Hippocampal formation (tissue), 2 donors: Measurements from ENCODE around the gene SEMA7A.
"Not testable (repeated sequence)": the region's sequence is repeated elsewhere in the genome, so short reads cannot be mapped to it uniquely, and the experiment has no call there.

Experiments used
- DNase-seq, 2 donors: peaks; one replicate each; lab custom pipeline; 2025; lab: John Stamatoyannopoulos, UW

The SEMA7A gene

DNA sequence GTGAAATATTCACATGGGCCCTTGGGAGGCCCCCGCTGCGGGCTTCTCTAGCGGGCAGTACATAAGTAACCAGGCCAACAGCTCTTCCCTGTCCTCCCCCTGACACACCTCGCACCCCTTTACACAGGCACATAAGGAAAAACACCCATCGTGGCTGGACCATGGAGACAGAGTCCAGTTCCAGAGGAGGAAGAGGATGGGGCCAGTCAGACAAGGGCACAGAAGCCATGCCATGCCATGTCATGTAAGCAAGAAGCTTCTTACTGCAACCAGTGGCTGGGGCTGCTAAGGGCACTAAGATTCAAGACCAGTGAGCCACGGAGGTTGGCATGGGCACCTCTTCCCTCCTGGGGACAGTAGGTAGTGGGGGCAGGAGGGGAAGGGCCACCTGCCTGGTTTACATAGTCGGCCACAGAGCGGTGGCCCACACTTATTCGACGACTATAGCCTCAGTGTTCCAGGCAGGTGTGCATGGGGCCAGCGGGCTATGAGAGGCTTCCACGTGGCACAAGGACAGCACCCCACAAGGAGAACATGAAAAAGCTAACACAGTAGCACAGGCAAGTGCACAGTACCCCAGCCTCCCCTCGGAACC, 60.6 kb downstream of the SEMA7A start:
- DNase-seq: no peak

DNA sequence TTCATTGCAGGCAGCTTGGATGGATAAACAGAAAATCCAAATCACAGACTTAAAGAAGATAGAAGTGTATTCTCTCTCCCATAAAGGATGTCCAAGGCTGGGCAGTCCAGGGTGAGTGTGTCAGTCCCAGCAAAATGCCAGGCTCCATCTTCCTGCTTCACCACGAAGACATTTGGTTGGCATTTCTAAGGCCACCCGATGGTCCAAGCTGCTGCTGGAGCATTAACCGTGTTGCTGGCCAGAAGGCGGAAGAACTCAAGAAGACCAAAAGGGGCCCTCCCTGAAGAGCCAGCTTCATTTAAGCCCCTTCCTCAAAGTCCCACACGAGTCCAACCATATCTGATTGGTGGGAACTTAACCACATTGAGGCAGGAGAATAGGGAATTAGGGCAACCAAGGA, 63.3 kb downstream of the SEMA7A start:
- DNase-seq: no peak

DNA sequence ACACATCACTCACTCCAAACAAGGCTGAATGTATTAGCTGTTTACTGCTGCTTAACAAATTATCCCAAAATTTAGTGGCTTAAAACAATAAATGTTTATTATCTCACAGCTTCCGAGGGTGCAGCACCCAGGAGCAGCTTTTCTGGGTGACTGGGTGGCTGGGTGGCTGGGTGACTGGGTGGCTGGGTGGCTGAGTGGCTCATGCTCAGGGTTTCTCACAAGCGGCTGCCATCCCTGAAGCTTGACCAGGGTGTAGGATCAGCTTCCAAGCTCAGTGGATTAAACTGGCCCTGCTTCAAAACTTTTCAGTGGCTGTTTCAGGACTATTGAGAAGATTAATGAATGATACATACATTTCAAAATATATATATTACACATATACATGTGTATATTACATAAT, 64.0 kb downstream of the SEMA7A start:
- no peak for DNase-seq

DNA sequence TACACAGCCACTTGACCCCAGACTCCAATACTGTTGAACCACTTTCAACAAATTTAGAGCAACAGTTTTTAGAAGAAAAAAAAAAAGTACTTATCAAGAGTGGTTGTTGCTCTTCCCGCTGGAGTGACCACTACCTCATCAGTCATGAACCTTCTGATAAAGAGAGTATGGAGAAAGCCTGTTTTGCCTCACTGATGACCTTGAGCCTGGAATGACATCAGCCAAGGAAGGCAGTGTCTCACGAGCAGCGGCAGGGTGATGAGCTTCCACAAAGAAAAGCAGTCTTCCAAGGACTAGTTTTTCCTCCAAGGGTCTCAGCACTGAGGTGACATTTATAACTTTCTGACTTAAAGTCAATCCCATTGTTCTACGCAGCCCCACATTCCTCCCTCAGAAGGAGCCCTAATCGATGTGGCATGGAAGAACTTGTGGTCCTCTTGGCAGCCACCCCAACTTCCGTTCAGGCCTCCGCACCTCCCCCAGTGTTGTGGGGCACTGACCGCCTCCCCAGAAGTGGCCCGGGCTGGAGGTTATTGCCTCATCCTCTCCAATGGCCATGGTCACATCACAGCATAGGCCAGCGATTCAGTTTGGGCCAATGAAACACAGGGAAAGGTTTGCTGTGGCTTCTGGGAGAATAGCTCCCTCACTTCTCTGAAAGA, 64.5 kb downstream of the SEMA7A start:
- DNase-seq: no peak

DNA sequence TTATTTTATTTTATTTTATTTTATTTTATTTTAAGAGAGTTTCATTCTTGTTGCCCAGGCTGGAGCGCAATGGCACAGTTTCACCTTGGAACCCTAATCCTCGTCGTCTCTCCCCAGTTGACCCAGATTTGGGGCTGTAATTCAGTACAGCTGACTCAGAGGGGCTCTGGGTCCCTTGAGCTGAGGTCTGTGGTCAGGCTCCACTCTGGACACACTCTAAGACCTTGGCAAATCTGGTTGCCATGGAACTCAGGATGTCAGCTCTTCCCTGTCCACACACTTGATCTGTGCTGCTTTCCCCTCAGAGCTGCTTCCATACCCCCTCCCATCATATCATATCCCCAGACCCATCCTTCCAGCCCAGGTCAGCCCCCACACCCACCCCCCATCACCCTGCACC, 65.6 kb downstream of the SEMA7A start:
- no peak for DNase-seq

DNA sequence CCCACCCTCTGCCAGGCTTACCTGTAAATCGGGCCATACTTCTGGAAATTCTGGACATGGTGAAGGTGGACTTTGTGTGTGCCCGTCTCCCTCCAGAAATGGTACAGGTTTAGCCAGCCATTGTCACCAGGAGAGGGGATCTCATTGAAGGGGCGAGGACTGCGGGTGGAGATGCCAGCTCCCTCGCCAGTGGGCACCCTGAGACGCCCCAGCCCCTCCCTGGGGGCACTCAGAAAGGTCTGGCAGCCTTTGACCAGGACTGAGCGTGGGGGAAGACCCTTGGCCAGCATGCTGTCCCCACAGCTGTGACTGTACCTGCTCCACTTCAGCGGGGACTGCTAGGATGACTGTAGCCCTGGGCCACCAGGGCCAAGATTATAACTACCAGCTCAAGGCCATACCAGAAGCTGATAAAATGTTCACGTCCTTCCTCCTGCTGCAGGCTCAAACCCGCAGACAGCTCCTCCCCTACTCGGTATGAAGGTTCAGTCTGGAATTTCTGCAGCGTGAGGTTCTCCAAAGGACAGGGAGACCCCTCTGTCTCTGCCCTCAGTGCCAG, 66.4 kb downstream of the SEMA7A start, which contains the start of gene CYP11A1:
Gene CYP11A1 (minus strand): TSS at position 351 of the 559 bp plus-strand sequence. CDS start 61 bp downstream, at position 290.
- DNase-seq: no peak

DNA sequence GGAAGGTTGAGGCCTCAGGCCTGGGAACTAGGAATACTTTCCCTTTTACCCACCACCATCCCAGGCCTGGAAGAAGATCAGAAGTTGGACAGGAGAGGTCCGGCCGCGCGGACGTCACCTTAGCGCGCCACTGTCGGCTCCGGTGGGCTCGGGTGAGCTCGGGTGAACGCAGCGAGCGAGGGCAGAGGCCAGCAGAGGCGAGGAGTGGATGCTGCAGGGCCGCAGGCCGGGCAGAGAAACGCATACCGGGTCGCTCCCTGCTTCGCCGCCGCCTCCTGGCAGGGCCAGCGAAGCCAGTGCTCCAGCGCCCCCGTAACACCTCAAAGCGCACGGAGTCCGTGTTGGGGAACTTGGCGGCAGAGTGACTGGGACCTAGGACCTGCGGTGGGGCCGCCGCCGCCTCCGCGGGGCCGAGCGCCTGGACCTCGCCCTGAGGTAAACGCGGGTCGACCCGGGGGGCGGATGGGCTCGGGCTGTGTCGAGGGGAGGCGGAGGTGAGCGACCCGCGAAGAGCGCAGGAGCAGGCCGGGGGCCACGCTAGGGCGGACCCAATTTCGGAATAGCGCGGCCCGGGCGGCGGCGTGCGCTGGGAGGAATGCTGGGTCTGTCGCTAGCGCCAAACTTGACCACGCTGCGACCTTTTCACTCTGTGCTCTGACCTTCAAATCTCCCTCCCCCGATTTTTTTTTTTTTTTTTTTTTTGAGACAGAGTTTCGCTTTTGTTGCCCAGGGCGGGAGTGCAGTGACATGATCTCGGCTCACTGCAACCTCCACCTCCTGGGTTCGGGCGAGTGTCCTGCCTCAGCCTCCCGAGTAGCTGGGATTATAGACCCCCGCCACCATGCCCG, 67.9 kb downstream of the SEMA7A start:
- no peak for DNase-seq

DNA sequence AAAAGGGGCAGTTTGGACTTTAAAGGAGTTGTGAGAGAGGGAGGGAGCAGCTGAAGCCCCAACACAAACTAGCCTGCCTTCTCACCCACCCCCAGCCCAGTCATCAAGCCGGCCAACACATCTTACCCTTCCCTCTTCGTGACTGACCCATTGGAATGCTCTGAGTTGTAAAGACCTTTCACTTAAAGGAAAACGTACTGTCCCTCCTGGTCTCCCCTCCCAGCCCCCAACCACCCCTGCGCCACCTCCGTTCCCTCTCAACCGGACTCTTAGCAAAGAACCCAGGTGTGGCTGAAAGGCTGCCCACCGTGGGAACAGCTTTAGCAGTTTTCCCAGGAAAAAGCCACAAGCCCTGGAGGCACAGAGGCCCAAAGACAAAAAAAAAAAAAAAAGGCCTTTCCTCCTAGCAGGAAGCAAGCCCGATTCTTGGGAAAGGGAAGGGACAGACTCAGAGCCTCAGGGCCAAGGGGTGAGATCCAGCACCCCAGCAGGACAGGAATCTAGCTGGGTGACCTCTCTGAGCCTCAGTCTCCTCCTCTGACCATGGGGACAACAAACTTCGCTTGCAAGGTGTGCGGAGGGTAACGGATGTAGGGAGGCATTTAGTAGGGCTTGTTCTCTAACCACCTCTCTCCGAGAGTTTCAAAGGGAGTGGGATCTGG, 68.7 kb downstream of the SEMA7A start:
- no peak for DNase-seq

DNA sequence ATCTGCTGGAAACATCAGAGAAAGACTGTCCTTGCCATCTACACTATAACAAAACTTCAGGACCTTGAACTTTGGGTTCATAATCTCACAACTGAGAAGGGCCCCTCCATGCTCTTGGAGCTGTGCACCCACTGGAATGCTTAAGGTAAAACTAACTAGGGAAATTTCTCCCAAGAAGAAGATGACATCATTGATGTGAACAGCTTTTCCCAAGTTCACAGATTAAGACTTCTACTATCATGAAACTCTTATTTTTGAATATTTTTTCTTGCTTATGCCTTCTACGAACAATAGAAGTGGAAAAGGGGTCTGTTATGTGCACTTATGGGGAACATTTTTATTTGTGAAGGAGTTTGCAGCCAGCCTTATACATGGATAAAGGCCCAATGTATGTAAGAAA, 71.3 kb downstream of the SEMA7A start:
- DNase-seq: no peak

DNA sequence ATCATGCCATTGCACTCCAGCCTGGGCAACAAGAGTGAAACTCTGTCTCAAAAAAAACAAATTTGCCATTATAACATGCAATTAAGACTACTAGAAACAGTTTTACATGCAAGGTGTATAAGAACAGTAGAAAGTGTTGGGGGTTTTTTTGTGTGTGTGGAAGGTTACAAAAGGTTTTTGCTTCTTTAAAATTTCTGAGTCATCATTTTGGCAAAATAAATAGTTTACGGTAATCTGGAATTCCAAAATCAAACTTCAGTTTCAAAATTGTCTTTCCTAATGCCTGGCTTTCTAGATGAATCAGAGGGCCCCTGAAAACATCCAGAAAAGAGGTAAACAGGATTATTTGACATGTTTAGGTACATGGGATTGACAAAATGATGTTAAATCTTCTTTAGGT, 72.9 kb downstream of the SEMA7A start:
- not testable (repeated sequence) for DNase-seq

DNA sequence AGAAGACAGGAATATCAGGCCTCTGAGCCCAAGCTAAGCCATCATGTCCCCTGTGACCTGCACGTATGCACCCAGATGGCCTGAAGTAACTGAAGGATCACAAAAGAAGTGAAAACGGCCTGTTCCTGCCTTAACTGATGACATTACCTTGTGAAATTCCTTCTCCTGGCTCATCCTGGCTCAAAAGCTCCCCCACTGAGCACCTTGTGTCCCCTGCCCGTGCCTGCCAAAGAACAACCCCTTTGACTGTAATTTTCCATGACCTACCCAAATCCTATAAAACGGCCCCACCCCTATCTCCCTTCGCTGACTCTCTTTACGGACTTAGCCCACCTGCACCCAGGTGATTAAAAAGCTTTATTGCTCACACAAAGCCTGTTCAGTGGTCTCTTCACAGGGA, 74.4 kb downstream of the SEMA7A start:
- DNase-seq: not testable (repeated sequence)
